ENCODE measurements around the gene COX6B2. TPM values are rescaled to one million over a fixed set of nuclear protein-coding genes. Genes with fewer than 3 reads are reported as not detected.

Gene COX6B2
- polyA plus RNA-seq, 1 of the 3 experiments (the other 2 are of a cell fraction), result 0.74 TPM

DNA sequence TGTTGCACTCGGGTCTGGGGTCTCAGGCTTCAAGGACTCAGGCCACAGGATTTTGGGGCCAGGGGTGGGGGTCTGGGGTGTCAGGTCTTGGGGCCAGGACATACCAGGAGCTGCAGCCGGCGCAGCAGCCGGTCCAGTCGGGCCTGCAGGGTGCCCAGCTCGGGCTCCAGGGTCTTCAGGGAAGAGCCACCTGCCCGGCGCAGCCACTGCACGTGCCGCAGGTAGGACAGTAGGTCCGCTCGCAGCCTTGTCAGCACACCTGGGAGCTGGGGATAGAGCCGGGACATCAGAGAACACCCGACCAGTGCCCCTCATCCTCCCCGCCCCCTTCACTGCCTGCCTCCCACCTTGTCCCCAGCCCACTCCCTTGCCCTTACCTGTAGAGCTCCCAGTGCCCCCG is 13.6 kb upstream of the COX6B2 start:
- H3K27ac ChIP-seq (ENCODE audit: low read depth in 2 of 2, low read length in 1 of 2), result no peak overlapping the region
- no peaks in the 10 kb centered on the region for H3K9me3 ChIP-seq
- peaks cover 29% of the 10 kb centered on the region for H3F3A ChIP-seq (replicated peaks; ENCODE audit: insufficient read depth)
- H3K9me2 ChIP-seq, result no peaks in the 10 kb centered on the region
- ChIA-PET CTCF (interaction anchor here (1.1 to 2.5 kb wide), 6 partner anchors 16 to 281 kb away, joined by 3 to 10 read pairs (median 6); partner anchors contain the start of genes KMT5C and TMEM238), POLR2A (interaction anchor here (0.7 to 2.8 kb wide), 2 partner anchors 15 to 39 kb away, joined by 3 to 14 read pairs; partner anchors contain the start of genes TMEM238 and UBE2S)
- H3K27me3 ChIP-seq (ENCODE audit: insufficient read depth), result no peaks in the 10 kb centered on the region
- H3K4me2 ChIP-seq, result 0 out of 2 replicates have a peak overlapping the region, but pooled peaks have one; percentile 76
- no peak overlapping the region for H2AFZ ChIP-seq (ENCODE audit: low read depth)
- no peak for DNase-seq
- H4K20me1 ChIP-seq (ENCODE audit: insufficient read depth), result no peaks in the 10 kb centered on the region
- H3K4me3 ChIP-seq (ENCODE audit: low read depth in 2 of 2, low read length in 1 of 2), result no peak overlapping the region
- H3K4me1 ChIP-seq (ENCODE audit: control insufficient read depth in 1 of 2, insufficient read depth in 2 of 2, low read depth in 1 of 2, low read length in 1 of 2), result peaks cover 17 to 18% of the 10 kb centered on the region in 2 experiments; a peak in 3 of 4 replicates
- H3K36me3 ChIP-seq (replicated peaks in 1 of 2; ENCODE audit: control insufficient read depth in 1 of 2, insufficient read depth in 2 of 2, low read length in 1 of 2), result peaks cover 0 to 4% of the 10 kb centered on the region in 2 experiments
- 86% methylated on average over 9 of the region's 16 CpGs for WGBS (ENCODE audit: low lambda C conversion rate)
- peaks cover 14% of the 10 kb centered on the region for H3K79me2 ChIP-seq (ENCODE audit: insufficient read depth)
- no peak for TF ChIP-seq ELF1 (IDR thresholded peaks at IDR 0.05)
- no peak overlapping the region for H3K9ac ChIP-seq

GRCh38 chr19:55366790-55367189 is 12.3 kb upstream of the COX6B2 start:
- peaks cover 22% of the 10 kb centered on the region for H3F3A ChIP-seq (replicated peaks; ENCODE audit: insufficient read depth)
- ChIA-PET CTCF (no interaction called here), POLR2A (no interaction called here)
- DNase-seq, result no peak
- peaks cover 0 to 4% of the 10 kb centered on the region in 2 experiments for H3K36me3 ChIP-seq (replicated peaks in 1 of 2; ENCODE audit: control insufficient read depth in 1 of 2, insufficient read depth in 2 of 2, low read length in 1 of 2)
- TF ChIP-seq EP300 (IDR thresholded peaks at IDR 0.05; ENCODE audit: borderline replicate concordance in 1 of 2, low read depth in 1 of 2, low read length in 1 of 2), result no peak
- no peaks in the 10 kb centered on the region for H3K9me2 ChIP-seq
- no peaks in the 10 kb centered on the region for H4K20me1 ChIP-seq (ENCODE audit: insufficient read depth)
- H3K27ac ChIP-seq (ENCODE audit: low read depth in 2 of 2, low read length in 1 of 2), result no peak overlapping the region
- H2AFZ ChIP-seq (ENCODE audit: low read depth), result no peak overlapping the region
- H3K9me3 ChIP-seq, result no peaks in the 10 kb centered on the region
- peaks cover 6 to 13% of the 10 kb centered on the region in 2 experiments; a peak in 1 of 4 replicates for H3K4me1 ChIP-seq (ENCODE audit: control insufficient read depth in 1 of 2, insufficient read depth in 2 of 2, low read depth in 1 of 2, low read length in 1 of 2)
- H3K9ac ChIP-seq, result no peak overlapping the region
- no peak overlapping the region for H3K4me2 ChIP-seq
- H3K79me2 ChIP-seq (ENCODE audit: insufficient read depth), result peaks cover 14% of the 10 kb centered on the region
- H3K4me3 ChIP-seq (ENCODE audit: low read depth in 2 of 2, low read length in 1 of 2), result no peak overlapping the region
- 88% methylated on average over 2 of the region's 3 CpGs for WGBS (ENCODE audit: low lambda C conversion rate)
- no peaks in the 10 kb centered on the region for H3K27me3 ChIP-seq (ENCODE audit: insufficient read depth)

GRCh38 chr19:55365964-55366363 is 11.4 kb upstream of the COX6B2 start:
- ChIA-PET CTCF (no interaction called here), POLR2A (no interaction called here)
- H3K9ac ChIP-seq, result no peak overlapping the region
- no peaks in the 10 kb centered on the region for H3K27me3 ChIP-seq (ENCODE audit: insufficient read depth)
- peaks cover 5 to 13% of the 10 kb centered on the region in 2 experiments; a peak in 1 of 4 replicates for H3K4me1 ChIP-seq (ENCODE audit: control insufficient read depth in 1 of 2, insufficient read depth in 2 of 2, low read depth in 1 of 2, low read length in 1 of 2)
- H2AFZ ChIP-seq (ENCODE audit: low read depth), result no peak overlapping the region
- H3K27ac ChIP-seq (ENCODE audit: low read depth in 2 of 2, low read length in 1 of 2), result no peak overlapping the region
- DNase-seq, result no peak
- H3K36me3 ChIP-seq (replicated peaks in 1 of 2; ENCODE audit: control insufficient read depth in 1 of 2, insufficient read depth in 2 of 2, low read length in 1 of 2), result peaks cover 0 to 4% of the 10 kb centered on the region in 2 experiments
- WGBS (ENCODE audit: low lambda C conversion rate), result 98% methylated on average over 10 of the region's 19 CpGs
- H3K9me2 ChIP-seq, result no peaks in the 10 kb centered on the region
- peaks cover 13% of the 10 kb centered on the region for H3F3A ChIP-seq (replicated peaks; ENCODE audit: insufficient read depth)
- H3K79me2 ChIP-seq (ENCODE audit: insufficient read depth), result peaks cover 14% of the 10 kb centered on the region
- H4K20me1 ChIP-seq (ENCODE audit: insufficient read depth), result no peaks in the 10 kb centered on the region
- H3K4me2 ChIP-seq, result no peak overlapping the region
- H3K9me3 ChIP-seq, result no peaks in the 10 kb centered on the region
- no peak overlapping the region for H3K4me3 ChIP-seq (ENCODE audit: low read depth in 2 of 2, low read length in 1 of 2)
- TF ChIP-seq FOSL2 (IDR thresholded peaks at IDR 0.05; ENCODE audit: borderline replicate concordance, low read depth), result no peak
- TF ChIP-seq YY1 (IDR thresholded peaks at IDR 0.05; ENCODE audit: low read depth), result no peak
- no peak for TF ChIP-seq NRF1 (IDR thresholded peaks at IDR 0.05; ENCODE audit: low read depth, low read length)
- TF ChIP-seq, protein P1, sequence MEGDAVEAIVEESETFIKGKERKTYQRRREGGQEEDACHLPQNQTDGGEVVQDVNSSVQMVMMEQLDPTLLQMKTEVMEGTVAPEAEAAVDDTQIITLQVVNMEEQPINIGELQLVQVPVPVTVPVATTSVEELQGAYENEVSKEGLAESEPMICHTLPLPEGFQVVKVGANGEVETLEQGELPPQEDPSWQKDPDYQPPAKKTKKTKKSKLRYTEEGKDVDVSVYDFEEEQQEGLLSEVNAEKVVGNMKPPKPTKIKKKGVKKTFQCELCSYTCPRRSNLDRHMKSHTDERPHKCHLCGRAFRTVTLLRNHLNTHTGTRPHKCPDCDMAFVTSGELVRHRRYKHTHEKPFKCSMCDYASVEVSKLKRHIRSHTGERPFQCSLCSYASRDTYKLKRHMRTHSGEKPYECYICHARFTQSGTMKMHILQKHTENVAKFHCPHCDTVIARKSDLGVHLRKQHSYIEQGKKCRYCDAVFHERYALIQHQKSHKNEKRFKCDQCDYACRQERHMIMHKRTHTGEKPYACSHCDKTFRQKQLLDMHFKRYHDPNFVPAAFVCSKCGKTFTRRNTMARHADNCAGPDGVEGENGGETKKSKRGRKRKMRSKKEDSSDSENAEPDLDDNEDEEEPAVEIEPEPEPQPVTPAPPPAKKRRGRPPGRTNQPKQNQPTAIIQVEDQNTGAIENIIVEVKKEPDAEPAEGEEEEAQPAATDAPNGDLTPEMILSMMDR (IDR thresholded peaks at IDR 0.05), result no peak
- TF ChIP-seq JUND (IDR thresholded peaks at IDR 0.05), result no peak
- no peak for TF ChIP-seq RAD21 (IDR thresholded peaks at IDR 0.05; ENCODE audit: low read length)
- TF ChIP-seq NFIC (IDR thresholded peaks at IDR 0.05; ENCODE audit: borderline replicate concordance), result no peak
- TF ChIP-seq RXRA (IDR thresholded peaks at IDR 0.05; ENCODE audit: borderline replicate concordance, low read depth), result no peak
- TF ChIP-seq USF2 (IDR thresholded peaks at IDR 0.05; ENCODE audit: borderline replicate concordance, low read depth, low read length), result no peak
- TF ChIP-seq MXI1 (IDR thresholded peaks at IDR 0.05; ENCODE audit: low read depth, low read length), result no peak
- no peak for TF ChIP-seq SMC3 (IDR thresholded peaks at IDR 0.05; ENCODE audit: low read depth, low read length)
- TF ChIP-seq, protein P2, sequence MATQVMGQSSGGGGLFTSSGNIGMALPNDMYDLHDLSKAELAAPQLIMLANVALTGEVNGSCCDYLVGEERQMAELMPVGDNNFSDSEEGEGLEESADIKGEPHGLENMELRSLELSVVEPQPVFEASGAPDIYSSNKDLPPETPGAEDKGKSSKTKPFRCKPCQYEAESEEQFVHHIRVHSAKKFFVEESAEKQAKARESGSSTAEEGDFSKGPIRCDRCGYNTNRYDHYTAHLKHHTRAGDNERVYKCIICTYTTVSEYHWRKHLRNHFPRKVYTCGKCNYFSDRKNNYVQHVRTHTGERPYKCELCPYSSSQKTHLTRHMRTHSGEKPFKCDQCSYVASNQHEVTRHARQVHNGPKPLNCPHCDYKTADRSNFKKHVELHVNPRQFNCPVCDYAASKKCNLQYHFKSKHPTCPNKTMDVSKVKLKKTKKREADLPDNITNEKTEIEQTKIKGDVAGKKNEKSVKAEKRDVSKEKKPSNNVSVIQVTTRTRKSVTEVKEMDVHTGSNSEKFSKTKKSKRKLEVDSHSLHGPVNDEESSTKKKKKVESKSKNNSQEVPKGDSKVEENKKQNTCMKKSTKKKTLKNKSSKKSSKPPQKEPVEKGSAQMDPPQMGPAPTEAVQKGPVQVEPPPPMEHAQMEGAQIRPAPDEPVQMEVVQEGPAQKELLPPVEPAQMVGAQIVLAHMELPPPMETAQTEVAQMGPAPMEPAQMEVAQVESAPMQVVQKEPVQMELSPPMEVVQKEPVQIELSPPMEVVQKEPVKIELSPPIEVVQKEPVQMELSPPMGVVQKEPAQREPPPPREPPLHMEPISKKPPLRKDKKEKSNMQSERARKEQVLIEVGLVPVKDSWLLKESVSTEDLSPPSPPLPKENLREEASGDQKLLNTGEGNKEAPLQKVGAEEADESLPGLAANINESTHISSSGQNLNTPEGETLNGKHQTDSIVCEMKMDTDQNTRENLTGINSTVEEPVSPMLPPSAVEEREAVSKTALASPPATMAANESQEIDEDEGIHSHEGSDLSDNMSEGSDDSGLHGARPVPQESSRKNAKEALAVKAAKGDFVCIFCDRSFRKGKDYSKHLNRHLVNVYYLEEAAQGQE (IDR thresholded peaks at IDR 0.05; ENCODE audit: low read depth, low read length), result no peak
- TF ChIP-seq, protein P3, sequence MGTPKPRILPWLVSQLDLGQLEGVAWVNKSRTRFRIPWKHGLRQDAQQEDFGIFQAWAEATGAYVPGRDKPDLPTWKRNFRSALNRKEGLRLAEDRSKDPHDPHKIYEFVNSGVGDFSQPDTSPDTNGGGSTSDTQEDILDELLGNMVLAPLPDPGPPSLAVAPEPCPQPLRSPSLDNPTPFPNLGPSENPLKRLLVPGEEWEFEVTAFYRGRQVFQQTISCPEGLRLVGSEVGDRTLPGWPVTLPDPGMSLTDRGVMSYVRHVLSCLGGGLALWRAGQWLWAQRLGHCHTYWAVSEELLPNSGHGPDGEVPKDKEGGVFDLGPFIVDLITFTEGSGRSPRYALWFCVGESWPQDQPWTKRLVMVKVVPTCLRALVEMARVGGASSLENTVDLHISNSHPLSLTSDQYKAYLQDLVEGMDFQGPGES (IDR thresholded peaks at IDR 0.05; ENCODE audit: low read depth, low read length), result no peak
